ENCODE results near the gene CRMP1. TPM values are rescaled to one million over a fixed set of nuclear protein-coding genes. Genes with fewer than 3 reads are reported as not detected.

Gene CRMP1
- total RNA-seq, 4 donors from 2014 or later: 0.63 to 3.0 (median 0.81) TPM; not detected in 1

DNA sequence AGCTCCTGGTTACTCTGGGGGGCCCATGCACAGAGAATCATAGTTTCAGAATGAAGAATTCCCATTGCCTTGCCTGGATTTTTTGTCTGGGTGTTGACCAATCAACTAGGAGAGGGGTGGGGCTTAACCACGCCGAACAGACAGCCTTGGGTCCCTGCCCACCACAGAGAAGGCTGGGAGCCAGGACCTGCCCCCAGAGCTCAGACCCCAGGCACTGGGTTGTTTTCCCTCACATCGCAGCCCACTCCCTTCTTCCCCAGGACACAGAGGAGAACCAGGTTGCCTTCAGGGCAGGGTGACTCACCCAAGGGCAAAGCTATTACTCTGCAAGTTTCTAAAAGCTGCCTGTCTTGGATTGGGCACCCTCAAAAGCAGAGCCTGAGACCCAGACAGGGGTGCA, 23.3 kb upstream of the CRMP1 start:
- H3K27ac ChIP-seq: no peak overlapping the region
- H3K36me3 ChIP-seq: no peaks in the 10 kb centered on the region
- no peak overlapping the region for H3K4me3 ChIP-seq (replicated peaks in 1 of 3)
- no peaks in the 10 kb centered on the region for H3K4me1 ChIP-seq
- TF ChIP-seq POLR2A (IDR thresholded peaks at IDR 0.05): no peak
- TF ChIP-seq, protein P1, sequence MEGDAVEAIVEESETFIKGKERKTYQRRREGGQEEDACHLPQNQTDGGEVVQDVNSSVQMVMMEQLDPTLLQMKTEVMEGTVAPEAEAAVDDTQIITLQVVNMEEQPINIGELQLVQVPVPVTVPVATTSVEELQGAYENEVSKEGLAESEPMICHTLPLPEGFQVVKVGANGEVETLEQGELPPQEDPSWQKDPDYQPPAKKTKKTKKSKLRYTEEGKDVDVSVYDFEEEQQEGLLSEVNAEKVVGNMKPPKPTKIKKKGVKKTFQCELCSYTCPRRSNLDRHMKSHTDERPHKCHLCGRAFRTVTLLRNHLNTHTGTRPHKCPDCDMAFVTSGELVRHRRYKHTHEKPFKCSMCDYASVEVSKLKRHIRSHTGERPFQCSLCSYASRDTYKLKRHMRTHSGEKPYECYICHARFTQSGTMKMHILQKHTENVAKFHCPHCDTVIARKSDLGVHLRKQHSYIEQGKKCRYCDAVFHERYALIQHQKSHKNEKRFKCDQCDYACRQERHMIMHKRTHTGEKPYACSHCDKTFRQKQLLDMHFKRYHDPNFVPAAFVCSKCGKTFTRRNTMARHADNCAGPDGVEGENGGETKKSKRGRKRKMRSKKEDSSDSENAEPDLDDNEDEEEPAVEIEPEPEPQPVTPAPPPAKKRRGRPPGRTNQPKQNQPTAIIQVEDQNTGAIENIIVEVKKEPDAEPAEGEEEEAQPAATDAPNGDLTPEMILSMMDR (IDR thresholded peaks at IDR 0.05): no peak
- H3K27me3 ChIP-seq: no peaks in the 10 kb centered on the region
- H3K9me3 ChIP-seq: no peaks in the 10 kb centered on the region
- DNase-seq: no peak
- 50 to 68% methylated on average over 3 of the region's 3 CpGs for WGBS, 2 donors
- intact Hi-C loops (cut with DNase I): no loop called here

DNA sequence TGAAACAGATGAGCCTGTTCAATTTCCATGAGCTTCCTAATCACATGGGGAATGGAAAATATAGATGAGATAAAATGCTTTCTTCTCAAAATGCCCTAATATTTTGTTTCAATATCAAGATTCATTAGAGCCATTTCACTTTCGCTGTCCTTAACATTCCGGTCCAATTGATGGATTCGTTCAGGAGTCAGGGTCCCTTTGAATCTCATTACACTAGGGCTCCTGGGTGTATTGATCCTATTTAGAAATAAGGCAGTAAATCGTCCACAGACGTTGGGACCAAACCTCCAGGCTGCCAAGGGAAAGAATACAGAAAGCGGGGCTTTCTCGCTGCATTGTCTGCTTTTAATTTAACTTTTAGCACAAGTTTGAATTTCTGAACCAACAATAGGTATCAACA, 20.6 kb upstream of the CRMP1 start:
- WGBS, 2 donors: 77 to 85% methylated on average over 7 of the region's 7 CpGs
- DNase-seq: no peak
- Histone ChIP-seq H3K4me3 (replicated peaks in 1 of 3) (no peak overlapping the region), H3K9me3 (no peaks in the 10 kb centered on the region), H3K36me3 (no peaks in the 10 kb centered on the region), H3K4me1 (no peaks in the 10 kb centered on the region), H3K27ac (no peak overlapping the region), H3K27me3 (no peaks in the 10 kb centered on the region)
- intact Hi-C loops (cut with DNase I): no loop called here
- TF ChIP-seq, protein P1 (IDR thresholded peaks at IDR 0.05): no peak
- TF ChIP-seq POLR2A (IDR thresholded peaks at IDR 0.05): no peak

DNA sequence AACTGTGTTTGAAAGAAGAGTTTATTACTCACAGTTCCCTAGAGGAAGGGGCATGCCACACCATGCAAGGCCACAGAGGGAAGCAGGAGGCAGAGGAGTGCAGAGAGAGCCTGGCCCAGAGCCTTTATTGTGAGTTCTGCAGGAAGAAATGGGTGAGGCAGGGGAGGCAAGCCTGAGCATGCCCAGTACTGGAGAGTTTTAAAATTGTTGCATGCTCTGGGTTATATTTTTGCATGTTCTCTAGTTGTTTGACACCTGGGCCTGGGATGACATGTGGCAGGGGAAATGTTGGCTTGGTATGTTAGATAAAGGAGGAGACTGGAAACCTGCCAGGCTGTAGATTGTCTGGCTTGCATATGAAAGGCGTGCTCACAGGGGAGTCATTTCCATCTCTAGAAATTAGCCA, 19.7 kb upstream of the CRMP1 start:
- intact Hi-C loops (cut with DNase I): no loop called here

DNA sequence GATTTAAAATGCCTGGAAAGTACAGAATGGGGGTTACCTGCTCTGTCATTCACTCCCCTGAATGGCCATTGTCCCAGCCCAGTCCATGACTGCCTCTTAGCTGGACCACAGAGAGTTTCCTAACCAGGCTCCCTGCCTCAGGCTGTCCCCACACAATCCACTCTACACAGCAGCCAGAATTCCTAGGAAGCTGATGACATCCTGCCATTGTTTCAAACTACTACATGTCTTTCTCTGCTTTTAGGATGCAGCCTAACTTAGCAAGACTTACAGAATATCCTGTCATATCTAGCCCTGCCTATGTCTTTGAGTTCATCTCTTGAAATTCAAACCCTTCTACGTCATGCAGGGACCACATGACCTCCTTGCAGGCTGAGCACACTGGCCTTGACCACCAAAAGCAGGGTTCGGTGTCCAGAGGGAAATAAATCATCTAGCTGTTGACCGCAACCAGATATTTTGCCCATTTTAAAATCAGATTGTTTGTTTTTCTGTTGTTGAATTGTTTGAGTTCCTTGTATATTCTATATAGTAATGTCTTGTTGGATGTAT, 16.1 kb upstream of the CRMP1 start:
- TF ChIP-seq POLR2A (IDR thresholded peaks at IDR 0.05): no peak
- TF ChIP-seq, protein P1 (IDR thresholded peaks at IDR 0.05): no peak
- no peaks in the 10 kb centered on the region for H3K4me1 ChIP-seq
- H3K4me3 ChIP-seq (replicated peaks in 1 of 3): no peak overlapping the region
- no peaks in the 10 kb centered on the region for H3K36me3 ChIP-seq
- intact Hi-C loops (cut with DNase I): no loop called here
- no peaks in the 10 kb centered on the region for H3K9me3 ChIP-seq
- H3K27ac ChIP-seq: no peak overlapping the region
- 64 to 68% methylated on average over 3 of the region's 3 CpGs for WGBS, 2 donors
- H3K27me3 ChIP-seq: no peaks in the 10 kb centered on the region
- DNase-seq: no peak

More for the DNA sequence above, 19.7 kb upstream of the CRMP1 start:
- H3K4me3 ChIP-seq (replicated peaks in 1 of 3): no peak overlapping the region
- H3K36me3 ChIP-seq: no peaks in the 10 kb centered on the region
- no peaks in the 10 kb centered on the region for H3K9me3 ChIP-seq
- no peak for TF ChIP-seq POLR2A (IDR thresholded peaks at IDR 0.05)
- TF ChIP-seq, protein P1 (IDR thresholded peaks at IDR 0.05): no peak
- DNase-seq: no peak
- no peaks in the 10 kb centered on the region for H3K27me3 ChIP-seq
- no peaks in the 10 kb centered on the region for H3K4me1 ChIP-seq
- H3K27ac ChIP-seq: no peak overlapping the region
- 67 to 93% methylated on average over 1 of the region's 1 CpG for WGBS, 2 donors

DNA sequence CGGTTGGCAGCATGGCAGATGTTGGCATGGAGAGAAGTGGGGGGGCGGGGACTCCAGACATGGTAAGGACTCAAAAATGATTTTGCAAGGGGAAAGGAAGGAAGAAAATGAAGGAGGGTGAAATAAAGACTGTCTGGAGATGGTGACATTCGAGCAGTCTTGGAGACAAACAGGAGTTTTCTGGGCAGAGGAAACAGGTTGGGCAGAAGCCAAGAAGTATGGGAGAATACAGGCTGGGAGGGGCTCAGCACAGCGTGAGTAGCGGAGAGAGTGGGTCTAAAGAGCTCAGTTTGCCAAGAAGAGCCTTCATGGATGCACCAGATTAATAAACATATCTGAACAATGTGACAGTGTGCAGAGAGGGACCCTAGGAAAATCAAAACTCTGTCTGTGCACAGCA, 13.3 kb upstream of the CRMP1 start:
- no peaks in the 10 kb centered on the region for H3K9me3 ChIP-seq
- 18 to 27% methylated on average over 5 of the region's 5 CpGs for WGBS, 2 donors

More for the DNA sequence above, 13.3 kb upstream of the CRMP1 start:
- DNase-seq: no peak
- Histone ChIP-seq H3K4me1 (no peaks in the 10 kb centered on the region), H3K36me3 (no peaks in the 10 kb centered on the region), H3K27me3 (no peaks in the 10 kb centered on the region), H3K27ac (no peak overlapping the region), H3K4me3 (replicated peaks in 1 of 3) (no peak overlapping the region)
- intact Hi-C loops (cut with DNase I): no loop called here
- TF ChIP-seq, protein P1 (IDR thresholded peaks at IDR 0.05): no peak
- TF ChIP-seq POLR2A (IDR thresholded peaks at IDR 0.05): no peak

Data from thyroid gland (tissue), 4 donors.